ENCODE measurements around the gene TIMMDC1.

- no peak for TF ChIP-seq CTCF (tag by site-specific recombination; IDR thresholded peaks at IDR 0.05)
- TF ChIP-seq ZBTB10 (tag by site-specific recombination; IDR thresholded peaks at IDR 0.05): no peak
- TF ChIP-seq ZNF747 (tag by site-specific recombination; IDR thresholded peaks at IDR 0.05): no peak
- TF ChIP-seq ZSCAN16 (tag by site-specific recombination; IDR thresholded peaks at IDR 0.05): no peak
- TF ChIP-seq KLF8 (tag by site-specific recombination; IDR thresholded peaks at IDR 0.05): no peak
- no peak for TF ChIP-seq ZSCAN30 (tag by site-specific recombination; IDR thresholded peaks at IDR 0.05)
- TF ChIP-seq ZNF660 (tag by site-specific recombination; IDR thresholded peaks at IDR 0.05): no peak
- TF ChIP-seq SETDB1 (IDR thresholded peaks at IDR 0.05; ENCODE audit: insufficient read length, low read length): no peak
These were observed 60.4 kb downstream of the TIMMDC1 start for GRCh38 chr3:119558626-119559317.
